Neuronal stem cell (in vitro differentiated cells): Measurements from ENCODE around the gene PRPF8.

Experiments
- DNase-seq: peaks from one replicate; pipeline ENCODE4 v3.0.0-alpha.2; 2013; ENCODE audit warnings: low spot score
- H2AFZ ChIP-seq: one replicate; pipeline ENCODE4 v1.6.1; 2013; ENCODE audit warnings: mild to moderate bottlenecking, low read length, inconsistent platforms
- H2AK5ac ChIP-seq: 2 replicates; pipeline ENCODE4 v1.6.1; 2013; ENCODE audit warnings: low read depth, mild to moderate bottlenecking, inconsistent platforms, low read length, moderate library complexity, mixed read lengths
- H2BK120ac ChIP-seq: 2 replicates; pipeline ENCODE4 v1.6.1; 2013; ENCODE audit warnings: low read depth, mild to moderate bottlenecking, inconsistent platforms, low read length, moderate library complexity, mixed read lengths
- H2BK12ac ChIP-seq: one replicate; pipeline ENCODE4 v1.6.1; 2013; ENCODE audit warnings: low read length, inconsistent platforms
- H2BK15ac ChIP-seq: 2 replicates; pipeline ENCODE4 v1.6.1; 2013; ENCODE audit warnings: mild to moderate bottlenecking, low read length, inconsistent platforms, mixed read lengths
- H2BK5ac ChIP-seq: one replicate; pipeline ENCODE4 v1.6.1; 2013; ENCODE audit warnings: inconsistent platforms, mild to moderate bottlenecking, low read length, moderate library complexity
- H3K14ac ChIP-seq: one replicate; pipeline ENCODE4 v1.6.1; 2013; ENCODE audit warnings: low read length, inconsistent platforms
- H3K18ac ChIP-seq: 2 replicates; pipeline ENCODE4 v1.6.1; 2013; ENCODE audit warnings: low read length, inconsistent platforms
- H3K23ac ChIP-seq: 2 replicates; pipeline ENCODE4 v1.6.1; 2013; ENCODE audit warnings: low read depth, mild to moderate bottlenecking, mixed read lengths, low read length, inconsistent platforms; ENCODE audit not compliant: poor library complexity
- H3K27ac ChIP-seq: replicated peaks from 3 replicates; pipeline ENCODE4 v1.5.1; 2013; ENCODE audit warnings: low read length, inconsistent platforms
- H3K27me3 ChIP-seq, 3 experiments: 2 replicates each; pipeline ENCODE4 v1.6.1; 2013; ENCODE audit warnings: low read length in 3 of 3, mild to moderate bottlenecking in 2 of 3, inconsistent platforms in 1 of 3, low read depth in 1 of 3, mixed read lengths in 1 of 3, moderate library complexity in 1 of 3; ENCODE audit not compliant: control insufficient read depth in 3 of 3, insufficient read depth in 3 of 3
- H3K36me3 ChIP-seq, 2 donors: replicated peaks in 1 of 2; 2 replicates each; pipeline ENCODE4 v1.6.1; 2013; ENCODE audit warnings: low read length in 2 of 2; ENCODE audit not compliant: control insufficient read depth in 2 of 2, insufficient read depth in 2 of 2
- H3K4ac ChIP-seq: 2 replicates; pipeline ENCODE4 v1.6.1; 2013; ENCODE audit warnings: inconsistent platforms, mild to moderate bottlenecking, low read length, moderate library complexity
- H3K4me1 ChIP-seq, 2 donors: 1 replicate in 1 of 2; 2 replicates in 1 of 2; pipeline ENCODE4 v1.6.1; 2013; ENCODE audit warnings: low read length in 2 of 2, low read depth in 1 of 2; ENCODE audit not compliant: control insufficient read depth in 2 of 2, insufficient read depth in 1 of 2
- H3K4me2 ChIP-seq: one replicate; pipeline ENCODE4 v1.6.1; 2013; ENCODE audit warnings: mild to moderate bottlenecking, low read length, inconsistent platforms; ENCODE audit not compliant: insufficient read depth, poor library complexity, severe bottlenecking
- H3K4me3 ChIP-seq, 2 donors: 2 replicates each; pipeline ENCODE4 v1.5.1; 2013; ENCODE audit warnings: low read length in 2 of 2, mild to moderate bottlenecking in 2 of 2, inconsistent platforms in 1 of 2, moderate library complexity in 1 of 2
- H3K79me1 ChIP-seq: one replicate; pipeline ENCODE4 v1.6.1; 2013; ENCODE audit warnings: low read depth, mild to moderate bottlenecking, inconsistent platforms, low read length, moderate library complexity
- H3K9ac ChIP-seq: one replicate; pipeline ENCODE4 v1.6.1; 2013; ENCODE audit warnings: mild to moderate bottlenecking, low read depth, low read length, inconsistent platforms; ENCODE audit not compliant: poor library complexity
- H3K9me3 ChIP-seq, 2 donors: replicated peaks in 1 of 2; 2 replicates each; pipeline versions ENCODE3 to v1.6.1; 2013; ENCODE audit warnings: low read length in 2 of 2, mild to moderate bottlenecking in 2 of 2, inconsistent platforms in 1 of 2, low read depth in 1 of 2, mixed read lengths in 1 of 2, moderate library complexity in 1 of 2; ENCODE audit not compliant: control insufficient read depth in 2 of 2, insufficient read depth in 1 of 2
- H4K8ac ChIP-seq: one replicate; pipeline ENCODE4 v1.6.1; 2013; ENCODE audit warnings: low read depth, mild to moderate bottlenecking, inconsistent platforms, low read length, moderate library complexity
- H4K91ac ChIP-seq: one replicate; pipeline ENCODE4 v1.6.1; 2013; ENCODE audit warnings: low read length, low read depth, mild to moderate bottlenecking, inconsistent platforms; ENCODE audit not compliant: poor library complexity
- WGBS, 2 donors: extraction: QIAGEN DNeasy Blood & Tissue Kit; methylation state at CpG; one replicate each; pipeline ENCODE4 v1.1.7; 2013; ENCODE audit warnings: missing lambda C conversion rate in 2 of 2, mixed read lengths in 1 of 2; ENCODE audit not compliant: insufficient read length in 2 of 2, insufficient replicate concordance in 1 of 2; ENCODE audit errors: extremely low coverage in 2 of 2; 5-methylcytosine and 5-hydroxymethylcytosine counted together

The PRPF8 gene

GRCh38 chr17:1727258-1727789 is 42.7 kb upstream of the PRPF8 start:
- WGBS, 2 donors, result no CpG with 5 or more reads among the region's 21 CpGs
- no peak overlapping the region for H3K4me2 ChIP-seq
- no peak overlapping the region for H4K91ac ChIP-seq
- no peak overlapping the region for H3K27ac ChIP-seq
- H4K8ac ChIP-seq, result no peak overlapping the region
- H3K14ac ChIP-seq, result no peak overlapping the region
- no peak for DNase-seq
- no peak overlapping the region for H2BK5ac ChIP-seq
- no peak overlapping the region for H3K9ac ChIP-seq
- H2BK120ac ChIP-seq, result no peak overlapping the region
- H3K23ac ChIP-seq, result no peak overlapping the region
- H3K4me3 ChIP-seq, result peak overlapping the region in 1 of 2 donors; percentile 49
- no peaks in the 10 kb centered on the region for H3K27me3 ChIP-seq
- peaks cover 3 to 4% of the 10 kb centered on the region in 2 donors for H3K4me1 ChIP-seq
- peaks cover 11% of the 10 kb centered on the region for H3K79me1 ChIP-seq
- H2BK15ac ChIP-seq, result no peak overlapping the region
- no peak overlapping the region for H2AFZ ChIP-seq
- H2AK5ac ChIP-seq, result no peak overlapping the region
- no peak overlapping the region for H3K4ac ChIP-seq
- H3K36me3 ChIP-seq, result peaks cover 4 to 7% of the 10 kb centered on the region in 2 donors
- no peak overlapping the region for H3K18ac ChIP-seq
- H2BK12ac ChIP-seq, result no peak overlapping the region
- H3K9me3 ChIP-seq, result no peaks in the 10 kb centered on the region

DNA sequence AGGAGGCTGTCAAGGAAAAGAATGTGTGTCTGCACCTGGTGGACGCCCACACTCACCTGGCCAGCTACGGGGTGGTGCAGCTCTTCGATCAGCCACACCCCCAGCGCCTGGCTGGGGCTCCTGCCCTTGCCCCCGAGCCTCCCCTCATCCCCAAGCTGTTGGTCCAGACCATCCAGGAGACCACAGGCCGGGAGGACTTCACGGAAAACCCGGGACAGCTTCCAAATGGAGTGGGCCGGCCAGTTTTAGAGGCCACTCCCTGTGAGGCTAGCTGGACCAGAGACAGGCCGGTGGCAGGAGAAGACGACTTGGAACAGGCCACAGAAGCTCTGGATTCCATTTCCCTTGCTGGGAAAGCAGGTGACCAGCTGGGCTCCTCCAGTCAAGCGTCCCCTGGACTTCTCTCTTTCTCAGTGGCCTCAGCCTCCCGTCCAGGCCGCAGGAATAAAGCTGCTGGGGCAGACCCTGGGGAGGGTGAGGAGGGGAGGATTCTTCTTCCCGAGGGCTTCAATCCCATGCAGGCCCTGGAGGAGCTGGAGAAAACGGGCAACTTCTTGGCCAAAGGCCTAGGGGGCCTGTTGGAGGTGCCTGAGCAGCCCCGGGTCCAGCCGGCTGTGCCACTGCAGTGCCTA is 42.1 kb upstream of the PRPF8 start:
- Histone ChIP-seq H2AFZ (no peak overlapping the region), H3K27ac (no peak overlapping the region), H3K36me3 (peaks cover 4 to 7% of the 10 kb centered on the region in 2 donors), H3K18ac (no peak overlapping the region), H2BK120ac (no peak overlapping the region), H3K4me2 (no peak overlapping the region), H3K9ac (no peak overlapping the region), H3K27me3 (no peaks in the 10 kb centered on the region), H2AK5ac (no peak overlapping the region), H3K14ac (no peak overlapping the region), H4K91ac (no peak overlapping the region), H3K9me3 (no peaks in the 10 kb centered on the region), H4K8ac (no peak overlapping the region), H2BK12ac (no peak overlapping the region), H3K79me1 (peaks cover 11% of the 10 kb centered on the region), H3K4ac (no peak overlapping the region), H3K4me1 (peaks cover 3 to 4% of the 10 kb centered on the region in 2 donors), H3K4me3 (no peak overlapping the region), H2BK15ac (no peak overlapping the region), H2BK5ac (no peak overlapping the region), H3K23ac (no peak overlapping the region)
- no CpG with 5 or more reads among the region's 18 CpGs for whole genome bisulfite sequencing, 2 donors
- DNase-seq, result no peak

DNA sequence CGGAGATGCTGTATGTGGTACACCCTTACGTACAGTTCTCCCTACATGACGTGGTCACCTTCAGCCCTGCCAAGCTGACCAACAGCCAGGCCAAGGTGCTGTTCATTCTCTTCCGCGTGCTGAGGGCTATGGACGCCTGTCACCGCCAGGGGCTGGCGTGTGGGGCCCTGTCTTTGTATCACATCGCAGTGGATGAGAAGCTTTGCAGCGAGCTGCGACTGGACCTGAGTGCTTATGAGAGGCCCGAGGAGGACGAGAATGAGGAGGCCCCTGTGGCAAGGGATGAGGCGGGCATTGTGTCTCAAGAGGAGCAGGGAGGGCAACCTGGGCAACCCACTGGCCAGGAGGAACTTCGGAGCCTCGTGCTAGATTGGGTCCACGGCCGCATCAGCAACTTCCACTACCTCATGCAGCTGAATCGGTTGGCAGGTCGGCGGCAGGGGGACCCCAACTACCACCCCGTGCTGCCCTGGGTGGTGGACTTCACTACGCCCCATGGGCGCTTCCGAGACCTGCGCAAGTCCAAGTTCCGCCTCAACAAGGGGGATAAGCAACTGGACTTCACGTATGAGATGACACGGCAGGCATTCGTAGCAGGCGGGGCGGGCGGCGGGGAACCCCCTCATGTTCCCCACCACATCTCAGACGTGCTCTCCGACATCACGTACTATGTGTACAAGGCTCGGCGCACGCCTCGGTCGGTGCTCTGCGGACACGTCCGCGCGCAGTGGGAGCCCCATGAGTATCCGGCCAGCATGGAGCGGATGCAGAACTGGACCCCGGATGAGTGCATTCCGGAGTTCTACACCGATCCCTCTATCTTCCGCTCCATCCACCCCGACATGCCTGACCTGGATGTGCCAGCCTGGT is 41.2 kb upstream of the PRPF8 start:
- Histone ChIP-seq H3K9me3 (no peaks in the 10 kb centered on the region), H3K36me3 (peaks cover 4% of the 10 kb centered on the region in 2 donors), H3K27me3 (no peaks in the 10 kb centered on the region), H2AFZ (no peak overlapping the region), H2AK5ac (peak overlapping the region; percentile 37), H3K4me1 (peaks cover 3 to 4% of the 10 kb centered on the region in 2 donors), H3K9ac (no peak overlapping the region), H2BK5ac (peak overlapping the region; percentile 42), H3K27ac (no peak overlapping the region), H4K8ac (no peak overlapping the region), H3K4me3 (peak overlapping the region in 1 of 2 donors; percentile 61), H4K91ac (no peak overlapping the region), H3K14ac (no peak overlapping the region), H2BK15ac (no peak overlapping the region), H3K23ac (no peak overlapping the region), H3K4ac (no peak overlapping the region), H3K79me1 (peaks cover 9% of the 10 kb centered on the region), H2BK12ac (no peak overlapping the region), H3K18ac (no peak overlapping the region), H2BK120ac (no peak overlapping the region), H3K4me2 (no peak overlapping the region)
- no peak for DNase-seq
- whole genome bisulfite sequencing, 2 donors, result no CpG with 5 or more reads among the region's 54 CpGs
